OCI-LY1 (cell line): Measurements from ENCODE around the gene VTI1A.

Source experiments
- H2AFZ ChIP-seq: fragments of 200-600 bp; sonication (generic), shearing (Covaris generic); 2 replicates; pipeline ENCODE4 v1.6.0; 2014; ENCODE audit warnings: antibody characterized with exemption, mild to moderate bottlenecking, low read length
- H3F3A ChIP-seq: fragments of 200-600 bp; sonication (generic), shearing (Covaris generic); 2 replicates; pipeline ENCODE4 v1.6.0; 2014; ENCODE audit warnings: mild to moderate bottlenecking, antibody characterized with exemption, low read length, moderate library complexity; ENCODE audit not compliant: insufficient read depth
- H3K27ac ChIP-seq: fragments of 200-600 bp; sonication (generic); 2 replicates; pipeline ENCODE4 v1.5.1; 2014; ENCODE audit warnings: low read length, mixed run types, mild to moderate bottlenecking, low read depth; ENCODE audit not compliant: poor library complexity, severe bottlenecking
- H3K27me3 ChIP-seq: fragments of 200-600 bp; sonication (generic); 2 replicates; pipeline ENCODE4 v1.6.0; 2014; ENCODE audit warnings: antibody characterized with exemption, mild to moderate bottlenecking, low read length, moderate library complexity; ENCODE audit not compliant: insufficient read depth
- H3K36me3 ChIP-seq: fragments of 200-600 bp; sonication (generic); 2 replicates; pipeline ENCODE4 v1.6.1; 2014; ENCODE audit warnings: mild to moderate bottlenecking, antibody characterized with exemption, low read length, moderate library complexity, mixed read lengths; ENCODE audit not compliant: insufficient read depth
- H3K4me1 ChIP-seq: fragments of 200-600 bp; sonication (generic); 2 replicates; pipeline ENCODE4 v1.5.1; 2014; ENCODE audit warnings: mild to moderate bottlenecking, low read length, moderate library complexity; ENCODE audit not compliant: insufficient read depth, severe bottlenecking
- H3K4me2 ChIP-seq: fragments of 200-600 bp; sonication (generic), shearing (Covaris generic); 2 replicates; pipeline ENCODE4 v1.6.1; 2014; ENCODE audit warnings: low read length
- H3K4me3 ChIP-seq: fragments of 200-600 bp; sonication (generic); 2 replicates; pipeline ENCODE4 v1.5.1; 2014; ENCODE audit warnings: low read length, low read depth, mild to moderate bottlenecking, mixed read lengths; ENCODE audit not compliant: poor library complexity, severe bottlenecking
- H3K79me2 ChIP-seq: fragments of 200-600 bp; shearing (Covaris generic); 2 replicates; pipeline ENCODE4 v1.6.1; 2016; ENCODE audit warnings: mixed run types, low read length, mixed read lengths; ENCODE audit not compliant: insufficient read depth
- H3K9ac ChIP-seq: fragments of 200-600 bp; sonication (generic), shearing (Covaris generic); 2 replicates; pipeline ENCODE4 v1.6.1; 2014; ENCODE audit warnings: mild to moderate bottlenecking, low read length, mixed read lengths
- H3K9me2 ChIP-seq: fragments of 200-600 bp; sonication (generic), shearing (Covaris generic); 2 replicates; pipeline ENCODE4 v1.6.1; 2014; ENCODE audit warnings: low read depth, mild to moderate bottlenecking, low read length, mixed read lengths
- H3K9me3 ChIP-seq: fragments of 200-600 bp; shearing (Covaris generic); 2 replicates; pipeline ENCODE4 v1.6.1; 2014; ENCODE audit warnings: low read length, mixed read lengths
- H4K20me1 ChIP-seq: fragments of 200-600 bp; sonication (generic), shearing (Covaris generic); 2 replicates; pipeline ENCODE4 v1.6.0; 2016; ENCODE audit warnings: mild to moderate bottlenecking, low read length; ENCODE audit not compliant: insufficient read depth
- CTCF ChIP-seq: fragments of 200-600 bp; sonication (generic), shearing (Covaris generic); IDR thresholded peaks from 2 replicates; pipeline ENCODE4 v1.5.1; 2017; ENCODE audit warnings: mild to moderate bottlenecking, antibody characterized with exemption, low read length, moderate library complexity, mixed read lengths
- EZH2 ChIP-seq: fragments of 200-600 bp; sonication (generic), shearing (Covaris generic); IDR thresholded peaks from 2 replicates; pipeline ENCODE4 v1.8.0; 2017; ENCODE audit warnings: borderline replicate concordance, mixed run types, mild to moderate bottlenecking, antibody characterized with exemption, low read length, moderate library complexity, mixed read lengths

Gene VTI1A

GRCh38 chr10:112848868-112849430, 401.9 kb downstream of the VTI1A start:
- Histone ChIP-seq H3K4me3 (no peak overlapping the region), H3K9ac (no peak overlapping the region), H3K27ac (no peak overlapping the region), H3K27me3 (no peaks in the 10 kb centered on the region), H3K9me3 (0 out of 2 replicates have a peak, but pooled peaks cover 2% of the 10 kb centered on the region), H3K4me2 (no peak overlapping the region), H3K4me1 (no peaks in the 10 kb centered on the region), H3F3A (no peaks in the 10 kb centered on the region), H3K79me2 (no peaks in the 10 kb centered on the region), H3K9me2 (no peaks in the 10 kb centered on the region), H4K20me1 (no peaks in the 10 kb centered on the region), H3K36me3 (no peaks in the 10 kb centered on the region), H2AFZ (no peak overlapping the region)
- TF ChIP-seq EZH2 (no peak), CTCF (no peak)

- Histone ChIP-seq H3F3A (no peaks in the 10 kb centered on the region), H3K4me3 (no peak overlapping the region), H2AFZ (no peak overlapping the region), H3K9ac (no peak overlapping the region), H3K4me1 (no peaks in the 10 kb centered on the region), H3K79me2 (no peaks in the 10 kb centered on the region), H3K9me2 (no peaks in the 10 kb centered on the region), H3K27me3 (no peaks in the 10 kb centered on the region), H3K4me2 (no peak overlapping the region), H3K36me3 (no peaks in the 10 kb centered on the region), H3K9me3 (0 out of 2 replicates have a peak, but pooled peaks cover 2% of the 10 kb centered on the region), H4K20me1 (no peaks in the 10 kb centered on the region), H3K27ac (no peak overlapping the region)
- TF ChIP-seq EZH2 (no peak), CTCF (no peak)
These were observed 402.5 kb downstream of the VTI1A start for GRCh38 chr10:112849546-112849945.

- no peaks in the 10 kb centered on the region for H4K20me1 ChIP-seq
- no peaks in the 10 kb centered on the region for H3K36me3 ChIP-seq
- no peak overlapping the region for H3K4me2 ChIP-seq
- H3K27me3 ChIP-seq: no peaks in the 10 kb centered on the region; the same call in 1 of the 2 replicates
- H3K9ac ChIP-seq: no peak overlapping the region
- no peak overlapping the region for H3K4me3 ChIP-seq
- no peak for TF ChIP-seq CTCF
- TF ChIP-seq EZH2: no peak
- H3F3A ChIP-seq: no peaks in the 10 kb centered on the region
- no peaks in the 10 kb centered on the region for H3K4me1 ChIP-seq
- H3K27ac ChIP-seq: no peak overlapping the region
- no peak overlapping the region for H2AFZ ChIP-seq
- no peaks in the 10 kb centered on the region for H3K9me2 ChIP-seq
- H3K9me3 ChIP-seq: 0 out of 2 replicates have a peak, but pooled peaks cover 2% of the 10 kb centered on the region
- no peaks in the 10 kb centered on the region for H3K79me2 ChIP-seq
These were observed 404.2 kb downstream of the VTI1A start for GRCh38 chr10:112851181-112851580.
